Activated CD4-positive, alpha-beta T cell treated with anti-CD3 and anti-CD28 coated beads, Interleukin-2, amount 50 U/mL, for 16 hours (primary cell): ENCODE results near the gene TNIP2.
A peak's percentile ranks its signal among the peaks of the same experiment; 100 is the strongest.
"Not testable (repeated sequence)": the region's sequence is repeated elsewhere in the genome, so short reads cannot be mapped to it uniquely, and the experiment has no call there.

Experiments used
- DNase-seq: peaks from one replicate; pipeline ENCODE4 v3.0.0-alpha.2; 2020

Gene TNIP2

GRCh38 chr4:2793586-2794485 is 37.7 kb upstream of the TNIP2 start:
- DNase-seq = no peak

- DNase-seq = peak; percentile 57
Measured at GRCh38 chr4:2792711-2793585, 36.8 kb upstream of the TNIP2 start, which contains the start of gene SH3BP2. SH3BP2 (plus strand) TSS chr4:2793085; CDS start chr4:2820618, 27,533 bp downstream.

- no peak for DNase-seq
Measured at GRCh38 chr4:2792396-2792710, 36.2 kb upstream of the TNIP2 start.

- no peak for DNase-seq
Measured at GRCh38 chr4:2791518-2792395, 35.6 kb upstream of the TNIP2 start.

GRCh38 chr4:2790583-2791517 is 34.7 kb upstream of the TNIP2 start:
- DNase-seq = no peak

GRCh38 chr4:2789793-2790582 is 33.9 kb upstream of the TNIP2 start:
- DNase-seq = no peak

GRCh38 chr4:2789351-2789750 is 33.2 kb upstream of the TNIP2 start:
- no peak for DNase-seq

- DNase-seq = no peak
Measured at GRCh38 chr4:2788532-2789103, 32.5 kb upstream of the TNIP2 start.

- no peak for DNase-seq
Measured at GRCh38 chr4:2788101-2788500, 32.0 kb upstream of the TNIP2 start.

- DNase-seq = no peak
Measured at GRCh38 chr4:2787230-2788100, 31.3 kb upstream of the TNIP2 start.

GRCh38 chr4:2786794-2787229 is 30.7 kb upstream of the TNIP2 start:
- no peak for DNase-seq

- no peak for DNase-seq
Measured at GRCh38 chr4:2786152-2786671, 30.1 kb upstream of the TNIP2 start.

GRCh38 chr4:2785613-2786012 is 29.5 kb upstream of the TNIP2 start:
- no peak for DNase-seq

GRCh38 chr4:2783790-2784189 is 27.7 kb upstream of the TNIP2 start:
- no peak for DNase-seq

- no peak for DNase-seq
Measured at GRCh38 chr4:2781911-2782310, 25.8 kb upstream of the TNIP2 start.

GRCh38 chr4:2780643-2781042 is 24.5 kb upstream of the TNIP2 start:
- DNase-seq = not testable (repeated sequence)

- DNase-seq = no peak
Measured at GRCh38 chr4:2771264-2771663, 15.1 kb upstream of the TNIP2 start.

- no peak for DNase-seq
Measured at GRCh38 chr4:2768921-2769336, 12.8 kb upstream of the TNIP2 start.

GRCh38 chr4:2768124-2768523 is 12.0 kb upstream of the TNIP2 start:
- DNase-seq = no peak
